ENCODE results near the gene CTSK. TPM values are rescaled to one million over a fixed set of nuclear protein-coding genes. Genes with fewer than 3 reads are reported as not detected.
"Not testable (repeated sequence)": the region's sequence is repeated elsewhere in the genome, so short reads cannot be mapped to it uniquely, and the experiment has no call there.

The CTSK gene
- polyA plus RNA-seq, 3 donors, result 2.1 to 17.8 (median 2.4) TPM

DNA sequence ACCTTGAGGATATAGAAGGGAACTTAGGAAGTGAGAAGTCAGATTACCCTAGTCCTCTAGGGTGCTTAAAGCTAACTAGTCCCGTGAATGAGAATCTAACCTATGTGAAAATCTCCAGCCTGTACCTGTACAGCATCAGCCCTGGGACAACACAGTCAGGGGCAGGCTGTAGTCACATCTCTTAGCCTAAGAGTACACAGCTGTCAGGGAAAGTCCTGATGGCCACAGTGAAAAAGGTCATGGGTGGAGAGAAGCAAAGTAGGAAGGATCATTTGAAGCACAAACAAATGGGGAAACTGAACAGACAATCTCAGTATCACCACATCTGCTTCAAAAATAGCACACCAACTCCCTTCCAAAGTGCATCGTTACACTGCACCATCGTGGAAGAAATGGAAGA lies 11.7 kb downstream of the CTSK start:
- intact Hi-C loops (cut with micrococcal nuclease), result loop anchor here in 1 of 2 donors (5.0 kb wide), 1 partner anchor 34 kb away; no protein-coding TSS in a partner anchor
- H3K27me3 ChIP-seq (ENCODE audit: control insufficient read depth in 2 of 2, insufficient read depth in 2 of 2, low read length in 2 of 2), result no peaks in the 10 kb centered on the region
- H3K36me3 ChIP-seq (replicated peaks in 1 of 2; ENCODE audit: control insufficient read depth in 1 of 2, insufficient read depth in 2 of 2, low read length in 2 of 2), result peaks cover 10 to 16% of the 10 kb centered on the region in 2 donors
- H3K9ac ChIP-seq (ENCODE audit: insufficient read depth, low read length, poor library complexity, severe bottlenecking), result no peak overlapping the region
- no peaks in the 10 kb centered on the region for H4K20me1 ChIP-seq (ENCODE audit: insufficient read depth, low read length)
- WGBS (ENCODE audit: insufficient coverage), result no CpG with 5 or more reads among the region's 3 CpGs
- H3K27me3 Mint-ChIP-seq (ENCODE audit: low read depth in 3 of 3), result no peaks in the 10 kb centered on the region
- no peaks in the 10 kb centered on the region for H3K9me3 Mint-ChIP-seq
- no peak overlapping the region for H2AFZ ChIP-seq (ENCODE audit: insufficient read depth, low read depth, low read length, poor library complexity, severe bottlenecking)
- no peaks in the 10 kb centered on the region for H3K9me3 ChIP-seq (replicated peaks in 1 of 2; ENCODE audit: control insufficient read depth in 1 of 2, insufficient read depth in 1 of 2, low read length in 2 of 2)
- H3K27ac Mint-ChIP-seq, result peak overlapping the region; percentile 55 to 87 (median 70)
- TF ChIP-seq, protein P1, sequence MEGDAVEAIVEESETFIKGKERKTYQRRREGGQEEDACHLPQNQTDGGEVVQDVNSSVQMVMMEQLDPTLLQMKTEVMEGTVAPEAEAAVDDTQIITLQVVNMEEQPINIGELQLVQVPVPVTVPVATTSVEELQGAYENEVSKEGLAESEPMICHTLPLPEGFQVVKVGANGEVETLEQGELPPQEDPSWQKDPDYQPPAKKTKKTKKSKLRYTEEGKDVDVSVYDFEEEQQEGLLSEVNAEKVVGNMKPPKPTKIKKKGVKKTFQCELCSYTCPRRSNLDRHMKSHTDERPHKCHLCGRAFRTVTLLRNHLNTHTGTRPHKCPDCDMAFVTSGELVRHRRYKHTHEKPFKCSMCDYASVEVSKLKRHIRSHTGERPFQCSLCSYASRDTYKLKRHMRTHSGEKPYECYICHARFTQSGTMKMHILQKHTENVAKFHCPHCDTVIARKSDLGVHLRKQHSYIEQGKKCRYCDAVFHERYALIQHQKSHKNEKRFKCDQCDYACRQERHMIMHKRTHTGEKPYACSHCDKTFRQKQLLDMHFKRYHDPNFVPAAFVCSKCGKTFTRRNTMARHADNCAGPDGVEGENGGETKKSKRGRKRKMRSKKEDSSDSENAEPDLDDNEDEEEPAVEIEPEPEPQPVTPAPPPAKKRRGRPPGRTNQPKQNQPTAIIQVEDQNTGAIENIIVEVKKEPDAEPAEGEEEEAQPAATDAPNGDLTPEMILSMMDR (IDR thresholded peaks at IDR 0.05), result no peak
- DNase-seq, result peak in 1 of 3 donors; percentile 26
- peaks cover 4% of the 10 kb centered on the region for H3K79me2 ChIP-seq (ENCODE audit: insufficient read depth, low read length)
- peak overlapping the region in 1 of 3 experiments; percentile 25 for H3K4me3 ChIP-seq (replicated peaks in 1 of 3; ENCODE audit: low read depth in 2 of 3, low read length in 3 of 3)
- H3K27ac ChIP-seq (ENCODE audit: low read depth in 1 of 2, low read length in 2 of 2), result peak overlapping the region in 1 of 2 donors; percentile 59
- H3K4me1 Mint-ChIP-seq, result peaks cover 57% of the 10 kb centered on the region
- peak overlapping the region; percentile 27 for H3K4me2 ChIP-seq (replicated peaks; ENCODE audit: extremely low read depth, low read length, poor library complexity, severe bottlenecking)
- peak overlapping the region; percentile 4 to 70 for H3K4me3 Mint-ChIP-seq
- peaks cover 42 to 54% of the 10 kb centered on the region in 2 donors for H3K36me3 Mint-ChIP-seq
- H3K4me1 ChIP-seq (ENCODE audit: control insufficient read depth in 1 of 2, insufficient read depth in 2 of 2, low read length in 2 of 2), result peaks cover 62 to 63% of the 10 kb centered on the region in 2 donors

DNA sequence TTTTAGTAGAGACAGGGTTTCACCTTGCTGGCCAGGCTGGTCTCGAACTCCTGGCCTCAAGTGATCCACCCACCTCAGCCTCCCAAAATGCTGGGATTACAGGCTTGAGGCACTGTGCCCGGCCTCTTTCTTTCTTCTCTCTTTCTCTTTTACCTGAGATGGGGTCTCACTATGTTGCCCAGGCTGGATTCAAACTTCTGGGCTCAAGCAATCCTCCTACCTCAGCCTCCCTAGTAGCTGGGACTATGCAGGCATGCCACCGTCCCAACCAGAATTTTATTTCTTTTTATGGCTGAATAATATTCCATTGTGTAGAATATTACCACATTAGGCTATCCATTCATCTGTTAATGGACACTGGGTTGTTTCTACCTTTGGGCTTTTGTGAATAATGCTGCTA lies 14.3 kb downstream of the CTSK start:
- WGBS (ENCODE audit: insufficient coverage), result 96% methylated on average over 2 of the region's 3 CpGs
- H3K36me3 ChIP-seq (replicated peaks in 1 of 2; ENCODE audit: control insufficient read depth in 1 of 2, insufficient read depth in 2 of 2, low read length in 2 of 2); H3K27me3 Mint-ChIP-seq (ENCODE audit: low read depth in 3 of 3); H3K4me3 Mint-ChIP-seq; DNase-seq; H2AFZ ChIP-seq (ENCODE audit: insufficient read depth, low read depth, low read length, poor library complexity, severe bottlenecking); H3K27me3 ChIP-seq (ENCODE audit: control insufficient read depth in 2 of 2, insufficient read depth in 2 of 2, low read length in 2 of 2); intact Hi-C loops (cut with micrococcal nuclease); H4K20me1 ChIP-seq (ENCODE audit: insufficient read depth, low read length); H3K9me3 ChIP-seq (replicated peaks in 1 of 2; ENCODE audit: control insufficient read depth in 1 of 2, insufficient read depth in 1 of 2, low read length in 2 of 2); H3K9me3 Mint-ChIP-seq; H3K9ac ChIP-seq (ENCODE audit: insufficient read depth, low read length, poor library complexity, severe bottlenecking): not testable (repeated sequence)
- peaks cover 88 to 89% of the 10 kb centered on the region in 2 donors for H3K4me1 ChIP-seq (ENCODE audit: control insufficient read depth in 1 of 2, insufficient read depth in 2 of 2, low read length in 2 of 2)
- H3K79me2 ChIP-seq (ENCODE audit: insufficient read depth, low read length), result peaks cover 16% of the 10 kb centered on the region
- H3K4me3 ChIP-seq (replicated peaks in 1 of 3; ENCODE audit: low read depth in 2 of 3, low read length in 3 of 3), result peak overlapping the region in 1 of 3 experiments; percentile 32
- H3K27ac ChIP-seq (ENCODE audit: low read depth in 1 of 2, low read length in 2 of 2), result peak overlapping the region; percentile 59 to 78
- peaks cover 83% of the 10 kb centered on the region for H3K4me1 Mint-ChIP-seq
- H3K36me3 Mint-ChIP-seq, result peaks cover 25 to 41% of the 10 kb centered on the region in 2 donors
- peak overlapping the region; percentile 76 to 94 (median 89) for H3K27ac Mint-ChIP-seq
- peak overlapping the region; percentile 18 for H3K4me2 ChIP-seq (replicated peaks; ENCODE audit: extremely low read depth, low read length, poor library complexity, severe bottlenecking)
